A204.1 (cell line): ENCODE measurements around the gene PVALB.
A peak's percentile ranks its signal among the peaks of the same experiment; 100 is the strongest.

Source experiments
- FAIRE-seq: peaks from 2 replicates; lab custom pipeline; 2012; peaks lifted over from hg19 to GRCh38; lab: Jason Lieb, UNC

PVALB gene

DNA sequence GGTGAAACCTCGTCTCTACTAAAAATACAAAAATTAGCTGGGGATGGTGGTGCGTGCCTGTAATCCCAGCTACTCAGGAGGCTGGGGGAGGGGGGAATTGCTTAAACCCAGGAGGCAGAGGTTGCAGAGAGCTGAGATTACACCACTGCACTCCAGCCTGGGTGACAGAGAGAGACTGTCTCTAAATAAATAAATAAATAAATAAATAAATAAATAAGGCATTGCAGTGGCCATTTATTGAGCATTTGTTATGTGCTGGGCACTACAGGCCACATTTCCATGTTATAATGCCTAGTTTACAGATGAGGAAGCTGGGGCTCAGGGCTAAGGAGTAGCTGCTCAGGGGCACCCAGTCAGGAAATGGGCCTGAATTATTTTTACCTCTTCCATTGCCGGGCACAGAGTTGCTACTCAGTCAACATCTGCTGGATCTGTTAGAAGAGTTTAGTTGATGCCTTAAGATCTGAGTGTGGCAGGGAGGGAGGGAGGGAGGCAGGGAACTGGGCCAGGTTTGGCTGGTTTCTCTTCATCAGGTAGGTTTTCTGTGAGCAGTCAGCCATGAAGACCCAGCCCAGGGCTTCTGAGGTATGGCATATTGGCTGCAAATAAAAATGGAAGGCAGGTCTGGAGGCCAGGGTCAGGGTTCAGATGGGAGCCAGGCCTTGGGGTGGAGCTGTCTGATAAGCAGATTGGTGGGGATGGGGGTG lies 5.6 kb downstream of the PVALB start:
- FAIRE-seq: no peak

- FAIRE-seq: no peak
Measured at GRCh38 chr22:36809351-36809750, 7.5 kb downstream of the PVALB start.

DNA sequence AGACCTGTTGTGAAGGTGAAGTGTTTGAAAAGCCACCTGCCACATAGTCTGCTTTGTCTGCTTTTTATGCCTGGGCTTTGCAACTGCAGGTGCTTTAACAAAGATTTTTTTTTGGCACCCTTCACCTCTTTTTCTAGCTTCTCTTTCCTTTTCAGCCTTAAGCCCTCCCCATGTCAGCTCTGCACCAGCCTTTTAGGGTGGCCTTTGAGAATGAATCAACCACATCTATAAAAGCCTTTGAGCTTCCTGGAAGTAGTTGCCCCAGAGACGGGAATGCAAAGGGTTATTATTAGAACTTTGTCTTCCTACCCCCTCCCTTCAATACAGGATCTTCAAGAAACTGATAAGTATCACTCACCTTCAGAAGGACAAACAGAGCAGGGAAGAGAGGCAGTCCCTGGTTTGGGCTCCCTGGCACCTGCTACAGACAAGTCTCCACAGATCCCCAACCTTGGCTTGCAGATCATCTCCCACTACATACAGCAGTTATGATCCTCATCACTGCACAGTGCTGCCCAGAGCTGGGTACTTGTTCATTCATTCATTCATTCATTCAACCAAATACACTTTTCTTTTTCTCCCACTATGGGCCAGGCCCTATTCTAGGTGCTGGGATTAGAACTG lies 8.0 kb downstream of the PVALB start:
- no peak for FAIRE-seq

- no peak for FAIRE-seq
Measured at GRCh38 chr22:36807627-36808026, 9.2 kb downstream of the PVALB start.

DNA sequence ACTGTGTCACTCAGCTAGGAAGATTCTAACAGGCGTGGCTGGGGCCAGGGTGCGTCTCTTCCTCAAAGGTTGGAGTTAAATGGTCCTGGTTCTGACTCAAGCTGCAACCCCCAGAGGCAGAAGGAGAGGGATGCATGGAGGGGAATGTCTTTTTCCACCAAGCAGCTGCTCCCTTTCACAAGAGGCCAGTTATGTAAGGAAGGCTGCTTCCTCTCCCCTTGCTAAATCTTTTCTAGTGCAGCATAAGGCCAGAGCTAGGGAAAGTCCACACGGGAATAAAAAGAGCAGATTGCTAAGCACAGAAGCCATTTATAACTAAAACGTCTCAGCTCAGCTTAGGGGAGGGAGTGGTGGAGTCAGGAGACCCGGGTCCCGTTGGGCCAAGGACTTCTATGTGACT lies 10.0 kb downstream of the PVALB start:
- FAIRE-seq: no peak

- FAIRE-seq: no peak
Measured at GRCh38 chr22:36803358-36803757, 13.5 kb downstream of the PVALB start.

GRCh38 chr22:36798674-36799066 lies 18.2 kb downstream of the PVALB start:
- no peak for FAIRE-seq

- FAIRE-seq: no peak
Measured at GRCh38 chr22:36797911-36798673, 18.7 kb downstream of the PVALB start.

GRCh38 chr22:36797374-36797773 lies 19.5 kb downstream of the PVALB start:
- FAIRE-seq: no peak

DNA sequence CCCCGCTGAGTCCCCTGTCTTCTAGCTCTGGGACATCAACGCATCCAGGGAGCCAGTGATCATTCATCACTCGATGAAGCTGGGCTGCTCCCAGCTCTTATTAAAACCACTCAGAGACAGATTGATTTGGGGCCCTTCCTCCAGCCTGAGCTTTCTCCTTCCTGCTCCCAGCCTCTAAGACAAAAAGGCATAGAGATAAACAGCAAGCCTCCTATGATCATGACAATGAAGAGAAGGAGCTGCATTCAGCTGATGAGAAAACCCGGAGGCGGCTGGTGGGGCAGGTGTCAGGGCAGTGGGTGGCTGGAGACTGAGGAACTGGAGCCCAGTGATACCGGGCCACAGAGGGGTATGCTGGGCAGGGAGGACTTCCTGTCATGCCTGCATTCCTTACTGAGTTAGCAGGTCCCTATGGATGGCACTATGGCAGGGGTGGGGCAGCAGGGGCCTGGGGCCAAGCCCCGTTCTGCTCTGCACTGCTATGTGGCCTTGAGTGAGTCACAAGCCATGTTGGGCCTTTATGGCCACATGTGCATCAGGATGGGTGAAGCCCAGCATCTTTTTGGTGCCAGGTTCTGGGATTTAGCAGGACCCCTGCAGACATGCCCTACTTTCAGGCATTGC lies 20.2 kb downstream of the PVALB start:
- no peak for FAIRE-seq

- no peak for FAIRE-seq
Measured at GRCh38 chr22:36795633-36796032, 21.2 kb downstream of the PVALB start.

DNA sequence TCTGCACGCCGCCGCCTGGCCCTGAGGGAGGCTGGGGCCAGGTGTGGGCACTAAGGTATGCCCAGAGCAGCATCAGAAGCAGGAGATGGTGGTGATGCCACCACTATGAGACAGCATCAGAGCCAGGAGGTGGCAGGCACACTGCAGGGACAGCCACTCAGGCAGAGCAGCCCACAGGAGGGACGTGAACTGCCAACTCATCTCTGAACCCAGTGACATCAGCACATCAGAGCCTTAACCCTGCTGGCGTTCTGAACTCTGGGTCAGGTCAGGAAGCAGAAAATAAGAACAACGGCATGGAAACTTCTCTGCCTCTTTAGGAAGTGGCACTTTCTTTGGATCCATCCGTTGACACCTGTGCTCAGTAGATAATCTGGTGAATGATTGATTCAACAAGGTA lies 26.2 kb downstream of the PVALB start:
- no peak for FAIRE-seq

DNA sequence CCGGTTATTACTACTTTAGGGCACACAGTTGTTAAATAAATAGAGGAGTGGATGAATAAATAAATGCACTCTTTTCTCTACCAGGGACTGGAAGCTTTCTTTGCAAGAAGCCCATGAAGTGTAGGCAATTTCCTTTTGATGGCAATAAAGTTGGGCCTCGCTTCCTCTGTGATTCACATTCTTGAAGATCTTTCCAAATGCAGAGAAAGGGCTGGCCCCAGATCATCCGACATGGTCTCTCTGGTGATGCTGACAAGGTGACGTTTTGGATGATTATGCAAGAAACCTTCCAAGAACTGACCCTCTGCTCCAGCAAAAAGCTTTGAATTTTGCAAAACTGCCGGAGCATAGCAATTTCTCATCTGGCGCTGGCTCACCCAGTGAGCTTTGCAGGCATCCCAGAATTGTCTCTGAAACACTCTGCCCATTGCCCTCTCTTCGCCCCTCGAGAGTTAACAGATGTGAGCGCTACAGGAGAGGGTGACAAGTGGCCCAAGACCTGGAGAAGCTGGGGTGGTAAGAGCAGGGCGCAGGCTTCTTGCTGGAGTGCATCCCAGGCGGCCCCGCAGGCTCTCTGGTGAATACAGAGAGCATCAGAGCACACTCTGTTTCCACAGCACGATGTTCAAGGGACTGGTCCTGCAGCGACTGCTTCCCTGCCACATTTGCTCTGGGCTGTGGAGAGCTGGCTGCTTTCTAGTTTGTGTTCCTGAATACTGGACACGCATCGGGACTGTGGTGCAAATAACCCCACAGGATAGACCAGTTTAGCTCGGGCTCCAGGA lies 29.4 kb downstream of the PVALB start:
- FAIRE-seq: no peak

DNA sequence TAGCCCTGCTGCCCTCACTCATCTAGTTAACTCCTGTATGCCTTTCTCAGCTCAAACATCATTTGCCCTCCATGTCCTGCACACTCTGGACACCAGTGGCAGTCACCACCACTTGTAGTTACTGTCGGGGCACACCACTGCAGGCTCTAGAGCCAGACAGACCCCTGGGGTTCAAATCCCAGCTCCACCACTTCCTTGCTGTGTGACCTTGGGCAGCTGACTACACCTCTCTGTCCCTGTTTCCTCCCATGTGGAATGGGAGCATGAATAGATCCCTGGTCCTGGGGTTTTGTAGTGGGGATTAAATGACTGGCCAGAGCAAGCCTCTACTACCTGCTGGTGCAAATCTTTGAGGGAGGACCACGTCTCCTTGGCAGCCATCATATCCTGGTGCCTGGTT lies 33.1 kb downstream of the PVALB start:
- no peak for FAIRE-seq

DNA sequence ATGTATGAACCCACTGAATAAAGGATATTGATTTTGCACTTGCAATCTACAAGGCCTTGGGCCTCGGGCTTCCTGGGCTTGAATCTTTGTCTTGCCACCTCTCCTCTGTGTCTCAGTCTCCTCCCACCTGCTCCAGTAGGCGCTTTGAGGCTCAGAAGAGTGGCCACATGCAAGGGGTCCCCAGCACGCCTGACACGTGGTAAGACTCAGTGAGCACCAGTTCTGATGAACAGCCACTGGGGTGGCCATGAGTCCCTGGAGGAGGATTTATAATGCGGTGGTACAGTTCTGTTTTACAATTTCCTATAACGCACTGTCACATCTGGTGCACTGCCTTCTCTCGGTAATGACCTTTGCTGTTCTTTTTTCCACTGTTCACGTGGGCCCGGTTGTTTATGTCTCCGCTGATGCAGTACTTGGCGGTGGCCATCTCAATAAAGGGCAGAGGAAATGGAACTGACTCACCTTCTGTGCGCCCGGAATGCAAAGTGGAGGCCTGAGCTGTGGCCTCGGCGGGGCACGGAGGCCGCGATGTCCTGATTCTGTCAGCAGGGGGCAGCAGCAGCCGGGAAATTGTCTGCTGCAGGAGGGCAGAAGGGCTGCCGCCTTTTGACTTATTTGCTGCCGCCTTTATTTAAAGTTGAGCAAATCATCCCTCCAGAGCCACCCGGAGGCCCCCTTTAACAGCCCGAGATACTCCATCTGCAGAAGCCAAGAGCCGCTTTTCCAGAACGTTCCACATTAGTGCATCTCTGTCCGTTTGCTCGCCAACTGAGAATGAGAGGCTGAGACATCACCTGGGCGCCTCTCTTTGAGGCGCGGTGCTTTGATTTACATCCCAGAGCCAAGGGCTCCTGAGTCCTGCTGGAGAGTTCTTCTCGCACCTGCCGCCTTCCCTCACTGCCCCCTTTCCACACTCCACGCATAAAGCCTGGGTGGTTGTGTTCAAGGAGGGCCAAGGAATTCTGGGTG lies 34.9 kb downstream of the PVALB start:
- FAIRE-seq: no peak

- FAIRE-seq: no peak
Measured at GRCh38 chr22:36778020-36778419, 38.8 kb downstream of the PVALB start.

- FAIRE-seq: no peak
Measured at GRCh38 chr22:36776722-36777121, 40.1 kb downstream of the PVALB start.

GRCh38 chr22:36775964-36776669 lies 40.7 kb downstream of the PVALB start, which contains the start of gene IFT27:
Gene IFT27, minus strand, starts transcription at chr22:36776119. Its CDS starts 412 bp downstream, at chr22:36775707.
- peak; percentile 100 for FAIRE-seq

GRCh38 chr22:36775586-36775963 lies 41.3 kb downstream of the PVALB start:
- FAIRE-seq: no peak

DNA sequence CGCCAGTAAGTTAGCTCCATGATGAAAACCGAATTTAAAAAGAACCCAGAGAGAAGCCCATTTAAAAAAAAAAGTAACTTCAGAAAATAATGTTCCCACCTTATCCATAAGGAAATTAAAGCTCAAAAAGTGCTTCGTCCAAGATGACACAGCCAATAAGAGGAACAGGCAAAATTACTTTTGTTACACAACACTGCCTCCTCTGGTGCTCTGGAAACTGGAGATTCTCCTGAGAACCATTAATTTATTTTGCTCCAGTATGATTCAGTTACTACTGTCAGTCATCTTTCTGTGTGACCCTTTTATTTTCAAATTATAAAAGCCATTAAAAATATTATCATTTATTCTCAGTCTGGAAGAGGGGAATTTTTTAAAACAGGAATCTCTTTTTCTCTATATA lies 42.9 kb downstream of the PVALB start:
- peak; percentile 53 for FAIRE-seq
